ENCODE data around the gene KRTAP3-3.

KRTAP3-3 gene

DNA sequence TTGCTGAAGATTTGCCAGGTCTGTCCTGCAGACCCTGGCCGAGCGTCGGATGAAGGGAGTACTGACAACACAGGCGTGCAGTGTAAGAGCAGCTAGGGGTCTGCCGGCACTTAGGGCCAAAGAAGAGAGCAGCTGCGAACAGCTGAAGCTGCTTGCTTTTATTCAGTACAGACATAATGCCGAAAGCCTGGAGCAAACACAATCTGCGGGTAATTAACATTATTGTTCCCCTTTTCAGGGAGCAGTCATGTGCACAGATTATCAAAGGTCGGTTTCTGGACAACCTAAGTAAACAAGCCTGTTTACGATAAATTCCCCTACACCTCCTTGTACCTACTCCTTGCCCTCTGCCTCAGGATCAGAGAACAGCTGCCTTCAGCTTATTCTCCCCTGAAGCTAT, 44.5 kb downstream of the KRTAP3-3 start:
- Histone ChIP-seq H3K79me2 (ENCODE audit: insufficient read depth, low read depth) (no peaks in the 10 kb centered on the region), H3K27ac (no peak overlapping the region), H3K4me2 (no peak overlapping the region), H3K4me3 (IDR thresholded peaks at IDR 0.05; ENCODE audit: insufficient read depth, low read depth, low read length) (no peak overlapping the region), H3K4me1 (ENCODE audit: low read depth, poor library complexity, severe bottlenecking) (no peaks in the 10 kb centered on the region), H3K36me3 (ENCODE audit: insufficient read depth) (no peaks in the 10 kb centered on the region), H2AFZ (ENCODE audit: low read depth) (no peak overlapping the region), H3K9ac (no peak overlapping the region), H3K27me3 (ENCODE audit: insufficient read depth, low read depth) (no peaks in the 10 kb centered on the region), H4K20me1 (ENCODE audit: insufficient read depth) (no peaks in the 10 kb centered on the region)
- TF ChIP-seq, protein P1, sequence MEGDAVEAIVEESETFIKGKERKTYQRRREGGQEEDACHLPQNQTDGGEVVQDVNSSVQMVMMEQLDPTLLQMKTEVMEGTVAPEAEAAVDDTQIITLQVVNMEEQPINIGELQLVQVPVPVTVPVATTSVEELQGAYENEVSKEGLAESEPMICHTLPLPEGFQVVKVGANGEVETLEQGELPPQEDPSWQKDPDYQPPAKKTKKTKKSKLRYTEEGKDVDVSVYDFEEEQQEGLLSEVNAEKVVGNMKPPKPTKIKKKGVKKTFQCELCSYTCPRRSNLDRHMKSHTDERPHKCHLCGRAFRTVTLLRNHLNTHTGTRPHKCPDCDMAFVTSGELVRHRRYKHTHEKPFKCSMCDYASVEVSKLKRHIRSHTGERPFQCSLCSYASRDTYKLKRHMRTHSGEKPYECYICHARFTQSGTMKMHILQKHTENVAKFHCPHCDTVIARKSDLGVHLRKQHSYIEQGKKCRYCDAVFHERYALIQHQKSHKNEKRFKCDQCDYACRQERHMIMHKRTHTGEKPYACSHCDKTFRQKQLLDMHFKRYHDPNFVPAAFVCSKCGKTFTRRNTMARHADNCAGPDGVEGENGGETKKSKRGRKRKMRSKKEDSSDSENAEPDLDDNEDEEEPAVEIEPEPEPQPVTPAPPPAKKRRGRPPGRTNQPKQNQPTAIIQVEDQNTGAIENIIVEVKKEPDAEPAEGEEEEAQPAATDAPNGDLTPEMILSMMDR (conservative IDR thresholded peaks at IDR 0.05; ENCODE audit: low read depth, low read length): no peak

DNA sequence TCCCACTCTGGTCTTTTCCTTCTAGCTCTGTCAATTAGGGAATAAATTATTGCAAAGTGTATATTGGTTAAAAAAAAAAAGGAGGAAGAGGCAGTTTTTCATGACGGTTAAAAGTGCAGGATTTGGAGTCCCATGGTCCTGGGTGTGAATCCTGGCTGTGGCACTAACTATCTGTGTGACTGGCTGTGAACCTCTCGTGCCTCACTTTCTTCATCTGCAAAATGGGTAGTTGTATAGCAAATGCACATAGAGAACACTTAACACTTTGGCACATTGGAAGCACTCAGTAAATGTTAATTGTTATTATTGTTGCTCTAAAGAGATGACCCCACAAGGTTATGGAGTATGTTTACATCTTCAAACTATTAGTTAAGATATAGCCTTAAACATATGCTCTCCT, 46.0 kb downstream of the KRTAP3-3 start:
- TF ChIP-seq, protein P1 (conservative IDR thresholded peaks at IDR 0.05; ENCODE audit: low read depth, low read length): no peak
- no peak overlapping the region for H3K4me3 ChIP-seq (IDR thresholded peaks at IDR 0.05; ENCODE audit: insufficient read depth, low read depth, low read length)

DNA sequence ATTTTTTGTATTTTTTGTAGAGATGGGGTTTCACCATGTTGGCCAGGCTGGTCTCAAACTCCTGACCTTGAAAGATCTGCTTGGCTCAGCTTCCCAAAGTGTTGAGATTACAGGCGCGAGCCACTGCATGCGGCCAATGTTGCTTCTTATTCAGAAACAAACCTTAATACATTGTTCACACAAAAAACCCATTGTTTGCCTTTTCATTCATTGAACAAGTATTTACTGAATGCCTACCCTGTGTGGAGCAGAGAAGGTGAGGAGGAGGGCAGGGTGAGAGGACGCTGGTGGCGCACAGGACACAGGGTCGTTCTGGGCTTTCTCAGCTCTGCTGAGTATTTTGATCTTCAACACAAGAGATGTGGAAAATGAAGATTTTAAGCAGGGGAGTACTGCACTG, 48.5 kb downstream of the KRTAP3-3 start:
- H4K20me1 ChIP-seq (ENCODE audit: insufficient read depth): no peaks in the 10 kb centered on the region
- no peak overlapping the region for H3K4me2 ChIP-seq
- no peak overlapping the region for H3K9ac ChIP-seq
- no peaks in the 10 kb centered on the region for H3K79me2 ChIP-seq (ENCODE audit: insufficient read depth, low read depth)
- H3K4me3 ChIP-seq (IDR thresholded peaks at IDR 0.05; ENCODE audit: insufficient read depth, low read depth, low read length): no peak overlapping the region
- H2AFZ ChIP-seq (ENCODE audit: low read depth): no peak overlapping the region
- TF ChIP-seq, protein P1 (conservative IDR thresholded peaks at IDR 0.05; ENCODE audit: low read depth, low read length): no peak
- H3K27me3 ChIP-seq (ENCODE audit: insufficient read depth, low read depth): no peaks in the 10 kb centered on the region
- no peak overlapping the region for H3K27ac ChIP-seq
- H3K4me1 ChIP-seq (ENCODE audit: low read depth, poor library complexity, severe bottlenecking): no peaks in the 10 kb centered on the region
- H3K36me3 ChIP-seq (ENCODE audit: insufficient read depth): no peaks in the 10 kb centered on the region

More for the DNA sequence above, 46.0 kb downstream of the KRTAP3-3 start:
- Histone ChIP-seq H2AFZ (ENCODE audit: low read depth) (no peak overlapping the region), H3K9ac (no peak overlapping the region), H3K4me1 (ENCODE audit: low read depth, poor library complexity, severe bottlenecking) (no peaks in the 10 kb centered on the region), H4K20me1 (ENCODE audit: insufficient read depth) (no peaks in the 10 kb centered on the region), H3K79me2 (ENCODE audit: insufficient read depth, low read depth) (no peaks in the 10 kb centered on the region), H3K27me3 (ENCODE audit: insufficient read depth, low read depth) (no peaks in the 10 kb centered on the region), H3K36me3 (ENCODE audit: insufficient read depth) (no peaks in the 10 kb centered on the region), H3K27ac (no peak overlapping the region), H3K4me2 (no peak overlapping the region)

DNA sequence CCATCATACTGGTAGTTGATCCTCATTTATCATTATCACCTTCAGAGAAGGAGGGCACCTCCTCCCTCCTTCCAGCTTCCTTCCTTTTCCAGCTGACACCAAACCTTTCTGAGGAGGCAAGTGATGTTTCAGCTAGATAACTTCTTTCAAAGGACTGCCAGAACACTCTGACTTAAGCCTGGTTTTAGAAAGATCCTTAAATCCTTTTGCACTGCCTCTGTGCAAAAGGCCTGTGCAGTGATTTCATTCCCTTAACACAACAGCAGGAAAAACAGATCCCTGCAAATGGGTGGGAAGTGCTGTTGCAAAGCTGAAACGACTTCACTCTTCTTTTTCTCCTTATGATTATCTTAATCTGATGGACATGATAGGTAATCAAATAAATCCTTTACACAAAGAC, 49.4 kb downstream of the KRTAP3-3 start:
- Histone ChIP-seq H2AFZ (ENCODE audit: low read depth) (no peak overlapping the region), H3K4me2 (no peak overlapping the region)
- TF ChIP-seq, protein P1 (conservative IDR thresholded peaks at IDR 0.05; ENCODE audit: low read depth, low read length): no peak

More for the DNA sequence above, 49.4 kb downstream of the KRTAP3-3 start:
- Histone ChIP-seq H3K27ac (no peak overlapping the region), H4K20me1 (ENCODE audit: insufficient read depth) (no peaks in the 10 kb centered on the region), H3K27me3 (ENCODE audit: insufficient read depth, low read depth) (no peaks in the 10 kb centered on the region), H3K4me3 (IDR thresholded peaks at IDR 0.05; ENCODE audit: insufficient read depth, low read depth, low read length) (no peak overlapping the region), H3K4me1 (ENCODE audit: low read depth, poor library complexity, severe bottlenecking) (no peaks in the 10 kb centered on the region), H3K79me2 (ENCODE audit: insufficient read depth, low read depth) (no peaks in the 10 kb centered on the region), H3K9ac (no peak overlapping the region), H3K36me3 (ENCODE audit: insufficient read depth) (no peaks in the 10 kb centered on the region)
